Liver (tissue), 3 donors: Measurements from ENCODE around the gene RAC2.

Experiments
- FOXA1 ChIP-seq: IDR thresholded peaks from 2 replicates; pipeline ENCODE4 v1.6.1; 2016; ENCODE audit warnings: antibody characterized with exemption
- GABPA ChIP-seq, 2 donors: IDR thresholded peaks in 1 of 2; conservative IDR thresholded peaks in 1 of 2; 2 replicates each; pipeline ENCODE4 v1.6.1; 2016; ENCODE audit warnings: antibody characterized with exemption in 2 of 2, mild to moderate bottlenecking in 1 of 2, moderate library complexity in 1 of 2
- HNF4G ChIP-seq: IDR thresholded peaks from 2 replicates; pipeline ENCODE4 v1.6.1; 2016; ENCODE audit warnings: antibody characterized with exemption
- JUND ChIP-seq, 2 donors: IDR thresholded peaks; 2 replicates each; pipeline ENCODE4 v1.6.1; 2016; ENCODE audit warnings: antibody characterized with exemption in 2 of 2
- RXRA ChIP-seq, 2 donors: IDR thresholded peaks; 2 replicates each; pipeline ENCODE4 v1.6.1; 2017 to 2018; ENCODE audit warnings: antibody characterized with exemption in 2 of 2, mild to moderate bottlenecking in 1 of 2
- TAF1 ChIP-seq: conservative IDR thresholded peaks from 2 replicates; pipeline ENCODE4 v1.6.1; 2016; ENCODE audit warnings: antibody characterized with exemption, mild to moderate bottlenecking
- YY1 ChIP-seq: IDR thresholded peaks from 2 replicates; pipeline ENCODE4 v1.6.1; 2016; ENCODE audit warnings: antibody characterized with exemption, mild to moderate bottlenecking
- TF ChIP-seq, protein P1 (sequence below): fragments of 150-350 bp; IDR thresholded peaks from 2 replicates; pipeline ENCODE4 v1.5.1; 2017; ENCODE audit warnings: improper control_type of control experiment, low read depth, low read length; ENCODE audit not compliant: missing input control
- TF ChIP-seq, protein P2 (sequence below): IDR thresholded peaks from 2 replicates; pipeline ENCODE4 v1.6.1; 2016; ENCODE audit warnings: antibody characterized with exemption, mild to moderate bottlenecking
- TF ChIP-seq, protein P3 (sequence below): IDR thresholded peaks from 2 replicates; pipeline ENCODE4 v1.6.1; 2016; ENCODE audit warnings: antibody characterized with exemption
- TF ChIP-seq, protein P4 (sequence below): IDR thresholded peaks from 2 replicates; pipeline ENCODE4 v1.6.1; 2016; ENCODE audit warnings: antibody characterized with exemption
- donor health status: healthy.
- donor health status: healthy.

DNA sequence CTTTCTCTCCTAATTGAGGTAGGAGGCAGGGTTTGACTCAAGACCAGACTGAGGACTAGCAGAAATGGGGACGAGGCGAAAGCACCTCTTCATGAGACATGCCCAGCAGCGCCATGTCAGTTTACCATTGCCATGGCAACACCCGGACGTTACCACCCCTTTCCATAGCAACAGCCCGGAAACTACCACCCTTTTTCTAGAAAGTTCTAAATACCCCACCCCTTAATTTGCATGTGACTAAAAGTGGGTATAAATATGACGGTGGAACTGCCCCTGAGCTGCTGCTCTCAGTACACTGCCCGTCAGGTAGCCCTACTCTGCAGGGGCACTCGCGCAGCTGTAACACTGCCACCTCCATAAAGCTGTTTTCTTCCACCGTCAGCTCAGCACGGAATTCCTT, 5.9 kb upstream of the RAC2 start:
- no peak for TF ChIP-seq RXRA (IDR thresholded peaks at IDR 0.05)
- TF ChIP-seq, protein P1, sequence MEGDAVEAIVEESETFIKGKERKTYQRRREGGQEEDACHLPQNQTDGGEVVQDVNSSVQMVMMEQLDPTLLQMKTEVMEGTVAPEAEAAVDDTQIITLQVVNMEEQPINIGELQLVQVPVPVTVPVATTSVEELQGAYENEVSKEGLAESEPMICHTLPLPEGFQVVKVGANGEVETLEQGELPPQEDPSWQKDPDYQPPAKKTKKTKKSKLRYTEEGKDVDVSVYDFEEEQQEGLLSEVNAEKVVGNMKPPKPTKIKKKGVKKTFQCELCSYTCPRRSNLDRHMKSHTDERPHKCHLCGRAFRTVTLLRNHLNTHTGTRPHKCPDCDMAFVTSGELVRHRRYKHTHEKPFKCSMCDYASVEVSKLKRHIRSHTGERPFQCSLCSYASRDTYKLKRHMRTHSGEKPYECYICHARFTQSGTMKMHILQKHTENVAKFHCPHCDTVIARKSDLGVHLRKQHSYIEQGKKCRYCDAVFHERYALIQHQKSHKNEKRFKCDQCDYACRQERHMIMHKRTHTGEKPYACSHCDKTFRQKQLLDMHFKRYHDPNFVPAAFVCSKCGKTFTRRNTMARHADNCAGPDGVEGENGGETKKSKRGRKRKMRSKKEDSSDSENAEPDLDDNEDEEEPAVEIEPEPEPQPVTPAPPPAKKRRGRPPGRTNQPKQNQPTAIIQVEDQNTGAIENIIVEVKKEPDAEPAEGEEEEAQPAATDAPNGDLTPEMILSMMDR: no peak
- TF ChIP-seq, protein P2, sequence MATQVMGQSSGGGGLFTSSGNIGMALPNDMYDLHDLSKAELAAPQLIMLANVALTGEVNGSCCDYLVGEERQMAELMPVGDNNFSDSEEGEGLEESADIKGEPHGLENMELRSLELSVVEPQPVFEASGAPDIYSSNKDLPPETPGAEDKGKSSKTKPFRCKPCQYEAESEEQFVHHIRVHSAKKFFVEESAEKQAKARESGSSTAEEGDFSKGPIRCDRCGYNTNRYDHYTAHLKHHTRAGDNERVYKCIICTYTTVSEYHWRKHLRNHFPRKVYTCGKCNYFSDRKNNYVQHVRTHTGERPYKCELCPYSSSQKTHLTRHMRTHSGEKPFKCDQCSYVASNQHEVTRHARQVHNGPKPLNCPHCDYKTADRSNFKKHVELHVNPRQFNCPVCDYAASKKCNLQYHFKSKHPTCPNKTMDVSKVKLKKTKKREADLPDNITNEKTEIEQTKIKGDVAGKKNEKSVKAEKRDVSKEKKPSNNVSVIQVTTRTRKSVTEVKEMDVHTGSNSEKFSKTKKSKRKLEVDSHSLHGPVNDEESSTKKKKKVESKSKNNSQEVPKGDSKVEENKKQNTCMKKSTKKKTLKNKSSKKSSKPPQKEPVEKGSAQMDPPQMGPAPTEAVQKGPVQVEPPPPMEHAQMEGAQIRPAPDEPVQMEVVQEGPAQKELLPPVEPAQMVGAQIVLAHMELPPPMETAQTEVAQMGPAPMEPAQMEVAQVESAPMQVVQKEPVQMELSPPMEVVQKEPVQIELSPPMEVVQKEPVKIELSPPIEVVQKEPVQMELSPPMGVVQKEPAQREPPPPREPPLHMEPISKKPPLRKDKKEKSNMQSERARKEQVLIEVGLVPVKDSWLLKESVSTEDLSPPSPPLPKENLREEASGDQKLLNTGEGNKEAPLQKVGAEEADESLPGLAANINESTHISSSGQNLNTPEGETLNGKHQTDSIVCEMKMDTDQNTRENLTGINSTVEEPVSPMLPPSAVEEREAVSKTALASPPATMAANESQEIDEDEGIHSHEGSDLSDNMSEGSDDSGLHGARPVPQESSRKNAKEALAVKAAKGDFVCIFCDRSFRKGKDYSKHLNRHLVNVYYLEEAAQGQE: no peak
- TF ChIP-seq HNF4G: no peak
- no peak for TF ChIP-seq TAF1
- TF ChIP-seq, protein P3, sequence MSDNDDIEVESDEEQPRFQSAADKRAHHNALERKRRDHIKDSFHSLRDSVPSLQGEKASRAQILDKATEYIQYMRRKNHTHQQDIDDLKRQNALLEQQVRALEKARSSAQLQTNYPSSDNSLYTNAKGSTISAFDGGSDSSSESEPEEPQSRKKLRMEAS: no peak
- TF ChIP-seq, protein P4, sequence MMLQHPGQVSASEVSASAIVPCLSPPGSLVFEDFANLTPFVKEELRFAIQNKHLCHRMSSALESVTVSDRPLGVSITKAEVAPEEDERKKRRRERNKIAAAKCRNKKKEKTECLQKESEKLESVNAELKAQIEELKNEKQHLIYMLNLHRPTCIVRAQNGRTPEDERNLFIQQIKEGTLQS: no peak
- no peak for TF ChIP-seq GABPA (IDR thresholded peaks at IDR 0.05 in 1 of 2, conservative IDR thresholded peaks at IDR 0.05 in 1 of 2)
- TF ChIP-seq FOXA1: no peak
- TF ChIP-seq YY1: no peak
- TF ChIP-seq JUND (IDR thresholded peaks at IDR 0.05): no peak
